ENCODE measurements around the gene AHNAK.

Gene AHNAK

GRCh38 chr11:62418136-62418535 is 128.5 kb downstream of the AHNAK start:
- no peak for DNase-seq

GRCh38 chr11:62416596-62416995 is 130.0 kb downstream of the AHNAK start:
- no peak for DNase-seq

GRCh38 chr11:62413060-62413696 is 133.4 kb downstream of the AHNAK start:
- DNase-seq, result no peak

- peak in 42 of 58 donors; percentile 9 to 80 (median 36) for DNase-seq
Measured at GRCh38 chr11:62411524-62411923, 135.1 kb downstream of the AHNAK start.

GRCh38 chr11:62410972-62411371 is 135.6 kb downstream of the AHNAK start:
- no peak for DNase-seq

GRCh38 chr11:62409831-62410230 is 136.8 kb downstream of the AHNAK start:
- DNase-seq, result no peak

GRCh38 chr11:62406034-62406433 is 140.6 kb downstream of the AHNAK start:
- DNase-seq, result no peak

- DNase-seq, result no peak
Measured at GRCh38 chr11:62404901-62405300, 141.7 kb downstream of the AHNAK start.

GRCh38 chr11:62404435-62404834 is 142.2 kb downstream of the AHNAK start:
- DNase-seq, result no peak

GRCh38 chr11:62402960-62403730 is 143.5 kb downstream of the AHNAK start:
- no peak for DNase-seq

- DNase-seq, result peak in 1 of 58 donors; percentile 15
Measured at GRCh38 chr11:62402226-62402959, 144.2 kb downstream of the AHNAK start.

- no peak for DNase-seq
Measured at GRCh38 chr11:62401811-62402210, 144.8 kb downstream of the AHNAK start.

GRCh38 chr11:62401356-62401755 is 145.2 kb downstream of the AHNAK start:
- DNase-seq, result no peak

- peak in 51 of 58 donors; percentile 20 to 86 (median 60) for DNase-seq
Measured at GRCh38 chr11:62400760-62401159, 145.8 kb downstream of the AHNAK start.

- DNase-seq, result peak in 1 of 58 donors; percentile 19
Measured at GRCh38 chr11:62400281-62400680, 146.3 kb downstream of the AHNAK start.

- DNase-seq, result no peak
Measured at GRCh38 chr11:62399878-62400266, 146.7 kb downstream of the AHNAK start.

- DNase-seq, result peak in 11 of 58 donors; percentile 13 to 50 (median 19)
Measured at GRCh38 chr11:62399172-62399877, 147.3 kb downstream of the AHNAK start.

- no peak for DNase-seq
Measured at GRCh38 chr11:62398011-62398994, 148.3 kb downstream of the AHNAK start.

GRCh38 chr11:62395885-62396551 is 150.6 kb downstream of the AHNAK start:
- no peak for DNase-seq
